H1 (cell line): ENCODE data around the gene LUC7L3. TPM values are rescaled to one million over a fixed set of nuclear protein-coding genes. Genes with fewer than 3 reads are reported as not detected.

Experiments used
- BRCA1 ChIP-seq: IDR thresholded peaks from 2 replicates; pipeline ENCODE4 v1.6.1; 2012; ENCODE audit warnings: low read depth, low read length, improper control_type of control experiment
- CBX5 ChIP-seq: fragments of 300-800, 300-1000 bp; sonication (generic); IDR thresholded peaks from 2 replicates; pipeline ENCODE4 v1.7.1; 2016; ENCODE audit warnings: antibody characterized with exemption, low read length, low read depth
- CBX8 ChIP-seq: fragments of 300-800, 300-1000 bp; sonication (generic); IDR thresholded peaks from 2 replicates; pipeline ENCODE4 v1.7.1; 2016; ENCODE audit warnings: low read depth, low read length, borderline replicate concordance
- HDAC2 ChIP-seq, 2 experiments: fragments of 300-600 bp in 1 of 2; sonication (generic) in 1 of 2; IDR thresholded peaks; 2 replicates each; pipeline ENCODE4 v1.6.1; 2011 to 2012; ENCODE audit warnings: low read depth in 2 of 2, low read length in 2 of 2, mild to moderate bottlenecking in 2 of 2, moderate library complexity in 2 of 2, borderline replicate concordance in 1 of 2, inconsistent platforms in 1 of 2
- HDAC6 ChIP-seq: IDR thresholded peaks from one replicate; pipeline ENCODE4 v1.7.1; 2012; ENCODE audit warnings: low read depth, mild to moderate bottlenecking, inconsistent platforms, low read length, moderate library complexity
- POLR2A ChIP-seq, 2 experiments: IDR thresholded peaks; 1 replicate in 1 of 2; 2 replicates in 1 of 2; pipeline ENCODE4 v1.6.1; 2011; ENCODE audit warnings: low read depth in 2 of 2, low read length in 2 of 2, mild to moderate bottlenecking in 2 of 2; ENCODE audit errors: control extremely low read depth in 1 of 2
- SIX5 ChIP-seq: IDR thresholded peaks from 2 replicates; pipeline ENCODE4 v1.6.1; 2011; ENCODE audit warnings: mild to moderate bottlenecking, low read depth, low read length
- SP2 ChIP-seq: IDR thresholded peaks from 2 replicates; pipeline ENCODE4 v1.6.1; 2012; ENCODE audit warnings: mild to moderate bottlenecking, low read length, inconsistent platforms
- SP4 ChIP-seq: IDR thresholded peaks from 2 replicates; pipeline ENCODE4 v1.6.1; 2012; ENCODE audit warnings: low read length, inconsistent platforms
- polyA plus RNA-seq, 7 experiments: library from polyadenylated mRNA; depleted of rRNA in 3 of 7; stranded (reverse) in 5 of 7; unstranded in 2 of 7; fragments of >200 nt in 5 of 7; fragments of 200-250 nt in 2 of 7; gene quantifications; 1 replicate in 5 of 7; 2 replicates in 1 of 7; 4 replicates in 1 of 7; pipeline versions ENCODE4 v1.2.1 to v1.2.3, GENCODE V29; 2011 to 2013; ENCODE audit warnings: missing spikeins in 2 of 7, mixed read lengths in 2 of 7
- total RNA-seq: library from RNA; stranded (reverse); fragmentation: NEBNext Ultra II Directional; extraction: Animal tissue kit (Norgen Biotek cat#: 25700); gene quantifications from 2 replicates; pipeline ENCODE4 v1.2.1, GENCODE V29; 2021
- TF ChIP-seq, protein P1 (sequence below): fragments of 300-600 bp; sonication (generic); IDR thresholded peaks from 2 replicates; pipeline ENCODE4 v1.7.1; 2012; ENCODE audit warnings: low read length, moderate library complexity, mild to moderate bottlenecking, inconsistent platforms; ENCODE audit not compliant: insufficient replicate concordance
- TF ChIP-seq, protein P2 (sequence below): IDR thresholded peaks from 2 replicates; pipeline ENCODE4 v1.6.1; 2011; ENCODE audit warnings: low read length, improper control_type of control experiment

LUC7L3 gene
- total and polyA plus RNA-seq, 2 of the 8 experiments (the other 6 are each of a cell fraction or from before 2014, with no cell fraction given) = 102 to 126 TPM

DNA sequence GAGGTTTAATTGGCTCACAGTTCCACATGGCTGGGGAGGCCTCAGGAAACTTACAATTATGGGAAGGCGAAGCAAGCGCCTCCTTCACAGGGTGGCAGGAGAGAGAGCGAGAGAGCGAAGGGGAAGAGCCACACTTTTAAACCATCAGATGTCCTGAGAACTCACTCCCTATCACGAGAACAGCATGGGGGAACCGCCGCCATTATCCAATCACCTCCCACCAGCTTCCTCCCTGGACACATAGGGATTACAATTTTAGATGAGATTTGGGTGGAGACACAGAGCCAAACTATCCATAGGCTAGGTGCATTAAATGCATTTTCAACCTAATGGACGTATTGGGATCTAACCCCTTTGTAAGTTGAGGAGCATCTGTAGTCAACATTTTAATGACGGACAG lies 6.8 kb upstream of the LUC7L3 start (continued):
- TF ChIP-seq, protein P1, sequence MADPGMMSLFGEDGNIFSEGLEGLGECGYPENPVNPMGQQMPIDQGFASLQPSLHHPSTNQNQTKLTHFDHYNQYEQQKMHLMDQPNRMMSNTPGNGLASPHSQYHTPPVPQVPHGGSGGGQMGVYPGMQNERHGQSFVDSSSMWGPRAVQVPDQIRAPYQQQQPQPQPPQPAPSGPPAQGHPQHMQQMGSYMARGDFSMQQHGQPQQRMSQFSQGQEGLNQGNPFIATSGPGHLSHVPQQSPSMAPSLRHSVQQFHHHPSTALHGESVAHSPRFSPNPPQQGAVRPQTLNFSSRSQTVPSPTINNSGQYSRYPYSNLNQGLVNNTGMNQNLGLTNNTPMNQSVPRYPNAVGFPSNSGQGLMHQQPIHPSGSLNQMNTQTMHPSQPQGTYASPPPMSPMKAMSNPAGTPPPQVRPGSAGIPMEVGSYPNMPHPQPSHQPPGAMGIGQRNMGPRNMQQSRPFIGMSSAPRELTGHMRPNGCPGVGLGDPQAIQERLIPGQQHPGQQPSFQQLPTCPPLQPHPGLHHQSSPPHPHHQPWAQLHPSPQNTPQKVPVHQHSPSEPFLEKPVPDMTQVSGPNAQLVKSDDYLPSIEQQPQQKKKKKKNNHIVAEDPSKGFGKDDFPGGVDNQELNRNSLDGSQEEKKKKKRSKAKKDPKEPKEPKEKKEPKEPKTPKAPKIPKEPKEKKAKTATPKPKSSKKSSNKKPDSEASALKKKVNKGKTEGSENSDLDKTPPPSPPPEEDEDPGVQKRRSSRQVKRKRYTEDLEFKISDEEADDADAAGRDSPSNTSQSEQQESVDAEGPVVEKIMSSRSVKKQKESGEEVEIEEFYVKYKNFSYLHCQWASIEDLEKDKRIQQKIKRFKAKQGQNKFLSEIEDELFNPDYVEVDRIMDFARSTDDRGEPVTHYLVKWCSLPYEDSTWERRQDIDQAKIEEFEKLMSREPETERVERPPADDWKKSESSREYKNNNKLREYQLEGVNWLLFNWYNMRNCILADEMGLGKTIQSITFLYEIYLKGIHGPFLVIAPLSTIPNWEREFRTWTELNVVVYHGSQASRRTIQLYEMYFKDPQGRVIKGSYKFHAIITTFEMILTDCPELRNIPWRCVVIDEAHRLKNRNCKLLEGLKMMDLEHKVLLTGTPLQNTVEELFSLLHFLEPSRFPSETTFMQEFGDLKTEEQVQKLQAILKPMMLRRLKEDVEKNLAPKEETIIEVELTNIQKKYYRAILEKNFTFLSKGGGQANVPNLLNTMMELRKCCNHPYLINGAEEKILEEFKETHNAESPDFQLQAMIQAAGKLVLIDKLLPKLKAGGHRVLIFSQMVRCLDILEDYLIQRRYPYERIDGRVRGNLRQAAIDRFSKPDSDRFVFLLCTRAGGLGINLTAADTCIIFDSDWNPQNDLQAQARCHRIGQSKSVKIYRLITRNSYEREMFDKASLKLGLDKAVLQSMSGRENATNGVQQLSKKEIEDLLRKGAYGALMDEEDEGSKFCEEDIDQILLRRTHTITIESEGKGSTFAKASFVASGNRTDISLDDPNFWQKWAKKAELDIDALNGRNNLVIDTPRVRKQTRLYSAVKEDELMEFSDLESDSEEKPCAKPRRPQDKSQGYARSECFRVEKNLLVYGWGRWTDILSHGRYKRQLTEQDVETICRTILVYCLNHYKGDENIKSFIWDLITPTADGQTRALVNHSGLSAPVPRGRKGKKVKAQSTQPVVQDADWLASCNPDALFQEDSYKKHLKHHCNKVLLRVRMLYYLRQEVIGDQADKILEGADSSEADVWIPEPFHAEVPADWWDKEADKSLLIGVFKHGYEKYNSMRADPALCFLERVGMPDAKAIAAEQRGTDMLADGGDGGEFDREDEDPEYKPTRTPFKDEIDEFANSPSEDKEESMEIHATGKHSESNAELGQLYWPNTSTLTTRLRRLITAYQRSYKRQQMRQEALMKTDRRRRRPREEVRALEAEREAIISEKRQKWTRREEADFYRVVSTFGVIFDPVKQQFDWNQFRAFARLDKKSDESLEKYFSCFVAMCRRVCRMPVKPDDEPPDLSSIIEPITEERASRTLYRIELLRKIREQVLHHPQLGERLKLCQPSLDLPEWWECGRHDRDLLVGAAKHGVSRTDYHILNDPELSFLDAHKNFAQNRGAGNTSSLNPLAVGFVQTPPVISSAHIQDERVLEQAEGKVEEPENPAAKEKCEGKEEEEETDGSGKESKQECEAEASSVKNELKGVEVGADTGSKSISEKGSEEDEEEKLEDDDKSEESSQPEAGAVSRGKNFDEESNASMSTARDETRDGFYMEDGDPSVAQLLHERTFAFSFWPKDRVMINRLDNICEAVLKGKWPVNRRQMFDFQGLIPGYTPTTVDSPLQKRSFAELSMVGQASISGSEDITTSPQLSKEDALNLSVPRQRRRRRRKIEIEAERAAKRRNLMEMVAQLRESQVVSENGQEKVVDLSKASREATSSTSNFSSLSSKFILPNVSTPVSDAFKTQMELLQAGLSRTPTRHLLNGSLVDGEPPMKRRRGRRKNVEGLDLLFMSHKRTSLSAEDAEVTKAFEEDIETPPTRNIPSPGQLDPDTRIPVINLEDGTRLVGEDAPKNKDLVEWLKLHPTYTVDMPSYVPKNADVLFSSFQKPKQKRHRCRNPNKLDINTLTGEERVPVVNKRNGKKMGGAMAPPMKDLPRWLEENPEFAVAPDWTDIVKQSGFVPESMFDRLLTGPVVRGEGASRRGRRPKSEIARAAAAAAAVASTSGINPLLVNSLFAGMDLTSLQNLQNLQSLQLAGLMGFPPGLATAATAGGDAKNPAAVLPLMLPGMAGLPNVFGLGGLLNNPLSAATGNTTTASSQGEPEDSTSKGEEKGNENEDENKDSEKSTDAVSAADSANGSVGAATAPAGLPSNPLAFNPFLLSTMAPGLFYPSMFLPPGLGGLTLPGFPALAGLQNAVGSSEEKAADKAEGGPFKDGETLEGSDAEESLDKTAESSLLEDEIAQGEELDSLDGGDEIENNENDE = no peak
- TF ChIP-seq HDAC2 (IDR thresholded peaks at IDR 0.05; ENCODE audit: borderline replicate concordance in 1 of 2, low read depth in 2 of 2, low read length in 2 of 2) (no peak), CBX8 (no peak), SP4 (no peak), BRCA1 (no peak), SIX5 (no peak), POLR2A (IDR thresholded peaks at IDR 0.05; ENCODE audit: control extremely low read depth in 1 of 2, low read depth in 2 of 2, low read length in 2 of 2) (no peak), CBX5 (no peak), SP2 (no peak), HDAC6 (no peak)
- TF ChIP-seq, protein P2, sequence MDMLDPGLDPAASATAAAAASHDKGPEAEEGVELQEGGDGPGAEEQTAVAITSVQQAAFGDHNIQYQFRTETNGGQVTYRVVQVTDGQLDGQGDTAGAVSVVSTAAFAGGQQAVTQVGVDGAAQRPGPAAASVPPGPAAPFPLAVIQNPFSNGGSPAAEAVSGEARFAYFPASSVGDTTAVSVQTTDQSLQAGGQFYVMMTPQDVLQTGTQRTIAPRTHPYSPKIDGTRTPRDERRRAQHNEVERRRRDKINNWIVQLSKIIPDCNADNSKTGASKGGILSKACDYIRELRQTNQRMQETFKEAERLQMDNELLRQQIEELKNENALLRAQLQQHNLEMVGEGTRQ = no peak
